Bronchial epithelial cell (primary cell): ENCODE data around the gene CDK5RAP3. TPM values are rescaled to one million over a fixed set of nuclear protein-coding genes. Genes with fewer than 3 reads are reported as not detected.
A peak's percentile ranks its signal among the peaks of the same experiment; 100 is the strongest.

Source experiments
- DNase-seq: peaks from one replicate; pipeline ENCODE4 v3.0.0-alpha.2; 2010; ENCODE audit warnings: low read depth
- FAIRE-seq: peaks from 2 replicates; lab custom pipeline; 2011; peaks lifted over from hg19 to GRCh38; lab: Jason Lieb, UNC
- H3K27me3 ChIP-seq: 2 replicates; pipeline ENCODE4 v1.5.1; 2011; ENCODE audit warnings: low read length; ENCODE audit not compliant: control insufficient read depth, insufficient read depth
- H3K36me3 ChIP-seq: 2 replicates; pipeline ENCODE4 v1.5.1; 2011; ENCODE audit warnings: low read length; ENCODE audit not compliant: control insufficient read depth, insufficient read depth
- H3K4me3 ChIP-seq: 2 replicates; pipeline ENCODE4 v1.5.1; 2011; ENCODE audit warnings: mild to moderate bottlenecking, low read depth, low read length, control low read depth
- total RNA-seq: library from RNA; depleted of rRNA; stranded (reverse); fragments of >200 nt; gene quantifications from 2 replicates; pipeline ENCODE4 v1.2.1, GENCODE V29; 2014
- TF ChIP-seq, protein P1 (sequence below): IDR thresholded peaks from 2 replicates; pipeline ENCODE4 v1.5.1; 2011; ENCODE audit warnings: mild to moderate bottlenecking, moderate library complexity, low read length, control low read depth, inconsistent platforms; ENCODE audit not compliant: insufficient read depth, severe bottlenecking

Gene CDK5RAP3
- total RNA-seq, 1 donor from 2014 or later = 89.8 TPM

- TF ChIP-seq, protein P1, sequence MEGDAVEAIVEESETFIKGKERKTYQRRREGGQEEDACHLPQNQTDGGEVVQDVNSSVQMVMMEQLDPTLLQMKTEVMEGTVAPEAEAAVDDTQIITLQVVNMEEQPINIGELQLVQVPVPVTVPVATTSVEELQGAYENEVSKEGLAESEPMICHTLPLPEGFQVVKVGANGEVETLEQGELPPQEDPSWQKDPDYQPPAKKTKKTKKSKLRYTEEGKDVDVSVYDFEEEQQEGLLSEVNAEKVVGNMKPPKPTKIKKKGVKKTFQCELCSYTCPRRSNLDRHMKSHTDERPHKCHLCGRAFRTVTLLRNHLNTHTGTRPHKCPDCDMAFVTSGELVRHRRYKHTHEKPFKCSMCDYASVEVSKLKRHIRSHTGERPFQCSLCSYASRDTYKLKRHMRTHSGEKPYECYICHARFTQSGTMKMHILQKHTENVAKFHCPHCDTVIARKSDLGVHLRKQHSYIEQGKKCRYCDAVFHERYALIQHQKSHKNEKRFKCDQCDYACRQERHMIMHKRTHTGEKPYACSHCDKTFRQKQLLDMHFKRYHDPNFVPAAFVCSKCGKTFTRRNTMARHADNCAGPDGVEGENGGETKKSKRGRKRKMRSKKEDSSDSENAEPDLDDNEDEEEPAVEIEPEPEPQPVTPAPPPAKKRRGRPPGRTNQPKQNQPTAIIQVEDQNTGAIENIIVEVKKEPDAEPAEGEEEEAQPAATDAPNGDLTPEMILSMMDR = peak; percentile 64
- Histone ChIP-seq H3K27me3 (no peaks in the 10 kb centered on the region), H3K4me3 (peak overlapping the region; percentile 41), H3K36me3 (no peaks in the 10 kb centered on the region)
- DNase-seq (peak; percentile 67), FAIRE-seq (no peak)
Observed at GRCh38 chr17:48023400-48024148, 52.7 kb downstream of the CDK5RAP3 start.

- H3K4me3 ChIP-seq = peak overlapping the region; percentile 41
- FAIRE-seq (no peak), DNase-seq (no peak)
- H3K27me3 ChIP-seq = no peaks in the 10 kb centered on the region
- no peaks in the 10 kb centered on the region for H3K36me3 ChIP-seq
- TF ChIP-seq, protein P1 = no peak
Observed at GRCh38 chr17:48024149-48025039, 53.5 kb downstream of the CDK5RAP3 start.

DNA sequence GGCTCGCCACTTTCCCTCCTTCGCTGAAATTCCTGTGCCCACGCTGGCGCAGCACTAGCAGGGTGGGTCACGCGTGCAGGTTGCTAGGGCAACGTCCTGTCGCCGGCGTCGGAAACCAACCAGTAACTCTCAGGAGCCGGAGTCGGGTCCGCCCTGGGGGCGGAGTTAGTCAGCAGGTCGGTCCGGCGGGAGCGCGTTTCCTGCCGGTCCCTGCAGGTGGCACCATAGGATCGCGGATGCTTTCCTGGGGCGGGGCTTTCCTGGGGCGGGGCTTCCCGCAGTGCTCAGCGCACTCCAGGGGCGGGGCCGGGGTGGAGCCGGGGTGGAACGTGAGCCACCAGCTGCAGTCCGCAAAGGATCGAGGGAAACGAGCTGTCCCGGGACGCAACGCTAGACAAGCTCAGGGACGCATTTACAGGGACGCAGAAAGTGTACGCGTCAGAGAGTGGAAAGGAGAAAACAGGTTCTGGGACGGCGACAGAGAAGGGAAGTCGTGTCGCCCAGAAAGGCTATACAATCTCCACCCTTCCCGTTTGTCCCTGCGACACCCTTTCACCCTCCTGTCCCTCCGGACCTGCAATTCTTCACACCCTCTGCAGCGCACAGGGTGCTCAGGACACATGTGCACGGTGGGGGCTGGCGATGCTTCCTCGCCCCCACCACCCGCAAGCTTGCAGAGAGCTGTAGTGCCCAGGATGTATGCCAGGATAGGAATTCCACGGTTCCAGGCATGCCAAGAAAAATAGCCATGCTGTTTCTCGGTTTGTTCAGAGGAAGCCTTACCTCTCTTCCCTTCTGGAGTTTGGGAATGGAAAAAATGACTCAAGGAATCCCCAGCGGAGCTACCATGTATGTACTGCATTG, 54.4 kb downstream of the CDK5RAP3 start:
- TF ChIP-seq, protein P1 = peak; percentile 90
- FAIRE-seq = no peak
- H3K36me3 ChIP-seq = no peaks in the 10 kb centered on the region
- peak; percentile 86 for DNase-seq
- H3K27me3 ChIP-seq = no peaks in the 10 kb centered on the region
- peak overlapping the region; percentile 41 for H3K4me3 ChIP-seq

DNA sequence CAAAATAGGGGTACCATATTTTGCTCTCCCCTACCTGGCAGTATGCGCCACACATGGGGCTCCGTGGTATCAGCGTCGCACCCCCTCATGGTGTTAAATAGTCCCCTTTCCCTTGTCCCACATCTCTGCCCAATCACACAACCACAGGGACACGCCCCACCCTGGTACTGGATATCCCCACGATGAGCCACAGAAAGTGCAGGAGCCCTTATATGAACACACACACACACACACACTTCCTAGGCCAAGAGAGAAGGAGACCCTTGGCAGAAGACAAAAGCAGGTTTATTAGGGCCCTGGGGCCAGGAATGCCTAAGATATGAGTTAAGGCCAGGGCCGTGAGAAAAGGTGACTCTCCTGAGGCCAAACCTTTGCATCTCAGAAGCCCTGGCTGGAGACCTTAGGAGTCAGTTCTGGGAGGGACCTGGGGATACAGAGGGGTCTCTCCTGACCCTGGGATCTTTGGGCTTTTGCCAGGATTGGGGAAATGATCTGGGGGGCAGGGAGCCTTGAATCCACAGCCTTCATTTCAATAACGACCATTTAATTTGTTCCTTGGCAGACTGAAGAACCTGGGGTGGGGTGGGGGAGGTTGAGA, 55.1 kb downstream of the CDK5RAP3 start:
- H3K36me3 ChIP-seq = no peaks in the 10 kb centered on the region
- H3K27me3 ChIP-seq = no peaks in the 10 kb centered on the region
- FAIRE-seq (no peak), DNase-seq (peak; percentile 52)
- H3K4me3 ChIP-seq = peak overlapping the region; percentile 31
- TF ChIP-seq, protein P1 = no peak
